HG03095 (cell line): ENCODE data around the gene PGLYRP1.

Source experiments
- ATAC-seq: cut with Tn5 transposase; IDR thresholded peaks from one replicate; pipeline ENCODE4 v1.9.1; 2021; ENCODE audit warnings: moderate library complexity; ENCODE audit not compliant: unreplicated experiment

The PGLYRP1 gene

GRCh38 chr19:46033401-46033800 lies 10.5 kb upstream of the PGLYRP1 start:
- ATAC-seq: no peak

DNA sequence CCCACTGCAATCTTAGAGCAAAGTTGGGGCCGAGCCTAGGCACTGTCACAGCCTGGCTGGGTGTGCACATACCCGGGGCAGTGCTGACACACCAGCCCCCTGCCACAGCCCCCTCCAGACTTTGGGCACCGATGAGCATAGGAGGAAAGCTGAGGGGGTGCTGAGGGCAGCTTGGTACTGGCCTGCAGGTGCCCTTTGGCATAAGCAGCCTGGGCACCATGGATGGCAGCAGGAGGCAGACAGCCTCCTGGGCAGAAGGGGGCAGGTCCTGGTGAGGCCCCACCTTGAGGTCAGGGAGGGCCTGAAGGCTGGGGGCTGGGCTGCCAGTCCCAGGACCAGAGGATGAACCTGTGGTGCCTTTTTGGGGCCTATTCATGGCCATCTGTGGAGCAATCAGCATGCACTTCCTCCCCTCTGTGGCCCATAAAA lies 9.8 kb upstream of the PGLYRP1 start:
- no peak for ATAC-seq

DNA sequence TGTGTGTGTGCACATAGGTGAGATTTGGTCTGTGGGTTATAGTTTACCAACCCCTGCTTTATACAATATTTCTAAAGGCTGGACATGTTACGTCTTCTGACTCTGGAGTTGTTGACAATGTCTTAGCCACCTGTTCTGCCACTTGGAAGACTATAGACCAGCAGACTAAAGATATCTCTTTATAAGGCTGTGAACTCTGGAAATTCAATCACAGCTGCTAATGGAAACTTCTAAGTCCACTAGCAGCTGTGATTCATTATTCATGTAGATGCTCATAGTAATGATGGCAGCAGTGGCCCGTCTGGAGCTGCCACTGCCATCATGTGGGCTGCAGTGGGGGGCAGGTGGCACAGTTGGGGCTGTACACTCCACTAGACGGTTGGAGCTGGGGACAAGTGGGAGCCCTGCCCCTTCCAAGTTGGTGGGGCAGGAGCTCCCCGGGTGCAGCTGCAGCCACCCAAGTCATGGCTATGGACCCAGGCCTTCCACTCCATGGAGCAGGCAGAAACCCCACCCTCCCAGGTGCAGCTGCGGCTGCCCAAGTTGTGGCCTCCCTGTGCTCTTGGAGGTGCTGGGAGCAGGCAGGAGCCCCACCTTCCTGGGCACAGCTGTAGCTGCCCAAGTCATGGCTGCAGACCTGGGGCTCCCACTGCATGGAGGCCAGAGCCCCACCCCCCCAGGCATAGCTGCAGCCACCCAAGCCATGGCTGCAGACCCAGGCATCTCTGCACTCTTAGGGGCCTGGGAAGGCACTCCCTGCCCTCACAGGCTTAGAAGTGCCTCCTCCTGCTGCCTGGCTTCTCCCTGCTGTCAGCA lies 9.1 kb upstream of the PGLYRP1 start:
- ATAC-seq: no peak

- no peak for ATAC-seq
Measured at GRCh38 chr19:46030812-46031550, 8.1 kb upstream of the PGLYRP1 start.

DNA sequence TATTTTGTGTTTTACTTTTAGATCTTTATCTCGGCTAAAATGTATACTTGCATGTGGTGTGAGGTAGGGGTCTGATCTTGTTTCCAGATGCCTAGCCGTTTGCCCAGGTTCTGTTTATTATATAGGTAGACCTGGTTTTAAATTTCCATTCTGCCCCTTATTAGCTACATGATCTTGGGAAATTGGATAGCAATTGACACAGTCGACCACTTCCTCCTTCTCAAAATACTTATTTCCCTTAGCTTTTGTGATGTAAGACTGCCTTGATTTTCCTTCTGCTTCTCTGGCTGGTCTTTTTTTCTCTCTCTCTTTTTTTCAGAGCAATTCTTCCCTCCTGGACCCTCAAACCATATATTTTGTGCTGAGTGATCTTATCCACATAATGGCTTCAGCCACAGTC lies 3.0 kb upstream of the PGLYRP1 start:
- ATAC-seq: no peak

DNA sequence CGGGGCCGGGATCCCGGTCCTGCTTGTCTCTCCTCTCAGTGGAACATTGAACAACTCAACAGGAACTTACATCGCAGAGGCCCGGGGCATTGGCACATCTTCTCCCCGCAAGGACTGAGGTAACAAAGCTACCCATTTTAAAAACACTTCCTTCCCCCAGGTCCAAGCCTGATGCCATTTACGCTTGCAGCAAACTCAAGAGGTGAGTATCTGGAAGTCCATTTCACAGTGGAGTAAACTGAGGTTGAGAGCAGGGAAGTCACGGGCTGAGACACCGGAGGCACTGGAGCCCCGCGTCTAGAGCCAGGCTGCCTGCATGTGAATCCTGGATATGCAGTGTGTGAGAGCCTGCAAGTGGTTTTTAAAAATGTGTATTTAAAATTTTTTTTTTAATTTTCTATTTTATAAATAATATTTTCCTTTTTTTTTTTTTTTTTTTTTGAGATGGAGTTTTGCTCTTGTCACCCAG lies 492 bp upstream of the PGLYRP1 start:
- ATAC-seq: no peak

DNA sequence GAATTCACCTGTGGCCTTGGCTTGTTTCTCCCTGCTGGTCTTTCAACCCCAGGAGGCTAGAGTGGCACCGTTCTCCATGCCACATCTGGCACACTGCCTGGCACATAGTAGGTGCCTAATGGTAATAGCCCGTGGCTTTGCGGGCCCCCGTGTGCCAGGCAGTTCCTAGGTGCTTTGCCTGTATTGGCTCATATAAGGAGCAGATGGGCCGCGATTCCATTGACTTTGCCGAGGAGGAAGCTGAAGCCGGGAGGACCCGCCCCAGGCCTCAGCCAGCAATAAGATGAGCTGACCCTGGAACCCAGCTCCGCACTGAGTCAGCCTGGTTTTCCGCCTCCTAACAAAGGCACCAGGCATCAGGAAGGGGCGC lies 807 bp downstream of the PGLYRP1 start:
- ATAC-seq: no peak

GRCh38 chr19:46021531-46022041 lies 1.3 kb downstream of the PGLYRP1 start:
- no peak for ATAC-seq

- no peak for ATAC-seq
Measured at GRCh38 chr19:46020819-46021125, 2.1 kb downstream of the PGLYRP1 start.

DNA sequence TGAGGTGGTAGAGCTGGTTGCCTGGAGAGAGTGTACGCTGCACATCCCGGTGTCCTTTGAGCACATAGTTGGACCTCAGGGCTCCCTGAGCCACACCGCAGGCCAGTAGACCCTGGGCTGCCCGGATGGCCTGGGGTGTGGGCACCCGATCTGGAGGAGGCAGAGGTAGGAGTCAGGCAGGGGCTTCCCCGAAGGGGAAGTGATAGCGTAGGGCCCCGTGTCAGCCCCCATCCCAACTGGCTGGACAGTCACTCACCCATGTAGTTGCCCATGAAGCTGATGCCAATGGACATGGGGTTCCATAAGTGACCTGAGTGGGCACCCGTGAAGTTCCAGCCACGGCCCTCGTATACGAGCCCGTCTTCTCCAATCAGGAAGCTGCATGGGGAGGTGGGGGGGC lies 3.6 kb downstream of the PGLYRP1 start:
- ATAC-seq: no peak

DNA sequence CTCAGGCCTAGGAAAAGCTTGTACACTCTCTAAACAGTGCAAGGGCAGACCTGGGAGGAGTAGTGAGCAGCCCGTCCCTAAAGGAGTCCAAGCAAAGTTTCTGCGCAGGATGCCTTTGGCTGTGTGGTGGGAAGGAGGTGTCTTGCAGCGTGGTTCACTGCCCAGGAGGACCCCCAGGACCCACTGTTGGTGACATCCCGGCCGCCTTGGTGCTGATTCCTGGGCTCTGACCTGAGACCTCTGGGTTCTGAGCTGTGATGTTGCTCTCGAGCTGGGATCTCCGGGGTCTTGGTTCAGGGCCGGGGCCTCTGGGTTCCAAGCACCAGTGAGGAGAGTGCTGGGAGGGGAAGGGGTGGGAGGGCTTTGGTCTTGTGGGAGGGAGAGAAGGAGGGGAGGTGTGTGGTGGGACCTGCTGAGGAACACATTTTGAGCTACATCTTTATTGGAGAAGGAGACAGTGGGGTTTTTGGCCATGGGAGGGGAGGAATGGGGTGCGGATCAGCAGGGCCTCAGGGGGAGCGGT lies 4.1 kb downstream of the PGLYRP1 start:
- ATAC-seq: no peak

DNA sequence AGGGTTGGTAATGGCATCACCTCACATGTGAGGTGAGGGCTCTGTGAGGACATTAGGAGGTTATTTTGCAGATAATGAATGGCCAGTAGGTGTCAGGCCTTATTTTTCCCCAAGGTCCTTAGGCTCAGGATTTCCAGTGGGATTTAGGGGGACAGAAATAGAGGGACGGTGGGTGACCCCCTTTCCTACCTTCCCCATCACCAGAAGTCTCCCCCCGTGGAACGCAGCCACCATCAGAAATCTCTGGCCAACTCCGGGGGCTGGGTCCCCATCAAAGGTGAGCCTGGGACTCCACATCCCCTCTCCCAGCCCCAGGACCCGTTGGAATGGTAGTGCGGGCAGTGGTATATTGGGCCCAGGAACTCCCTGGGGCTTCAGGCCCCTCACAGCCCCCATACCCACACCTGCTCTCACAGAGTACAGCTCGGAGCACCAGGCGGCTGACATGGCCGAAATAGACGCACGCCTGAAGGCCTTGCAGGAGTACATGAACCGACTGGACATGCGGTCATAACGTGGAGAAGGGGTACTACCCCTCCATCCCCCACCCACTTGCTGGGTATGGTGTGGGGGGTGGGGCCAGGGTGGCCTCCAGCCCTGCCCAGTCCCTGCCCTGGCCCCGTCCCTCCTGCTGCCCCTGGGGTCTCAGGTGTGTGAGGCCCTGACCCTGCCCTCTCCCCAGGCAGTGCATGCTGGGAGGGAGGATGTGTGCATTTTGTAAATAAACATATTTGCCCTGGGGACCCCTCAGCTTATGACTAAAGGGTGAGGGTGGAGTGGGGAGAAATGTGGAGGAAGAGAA lies 4.8 kb downstream of the PGLYRP1 start:
- ATAC-seq: no peak

DNA sequence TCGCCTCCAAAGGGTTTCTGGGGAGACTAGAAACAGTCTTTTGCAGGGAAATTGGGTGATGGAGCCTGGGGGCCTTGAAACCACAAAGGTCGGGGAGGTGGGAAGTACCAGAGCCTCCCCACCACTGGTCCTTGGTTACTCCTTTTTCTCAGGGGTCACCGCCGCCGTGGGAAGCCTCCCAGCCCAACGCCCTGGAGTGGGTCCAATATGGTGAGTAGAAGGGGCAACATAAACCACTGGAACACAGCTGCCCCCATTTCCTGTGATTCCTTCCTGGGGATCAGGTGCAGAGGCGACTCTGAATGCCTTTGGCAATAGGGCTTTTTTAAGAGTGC lies 5.8 kb downstream of the PGLYRP1 start:
- no peak for ATAC-seq

GRCh38 chr19:46016426-46017094 lies 6.3 kb downstream of the PGLYRP1 start:
- no peak for ATAC-seq

- ATAC-seq: no peak
Measured at GRCh38 chr19:46015687-46016425, 7.0 kb downstream of the PGLYRP1 start.

DNA sequence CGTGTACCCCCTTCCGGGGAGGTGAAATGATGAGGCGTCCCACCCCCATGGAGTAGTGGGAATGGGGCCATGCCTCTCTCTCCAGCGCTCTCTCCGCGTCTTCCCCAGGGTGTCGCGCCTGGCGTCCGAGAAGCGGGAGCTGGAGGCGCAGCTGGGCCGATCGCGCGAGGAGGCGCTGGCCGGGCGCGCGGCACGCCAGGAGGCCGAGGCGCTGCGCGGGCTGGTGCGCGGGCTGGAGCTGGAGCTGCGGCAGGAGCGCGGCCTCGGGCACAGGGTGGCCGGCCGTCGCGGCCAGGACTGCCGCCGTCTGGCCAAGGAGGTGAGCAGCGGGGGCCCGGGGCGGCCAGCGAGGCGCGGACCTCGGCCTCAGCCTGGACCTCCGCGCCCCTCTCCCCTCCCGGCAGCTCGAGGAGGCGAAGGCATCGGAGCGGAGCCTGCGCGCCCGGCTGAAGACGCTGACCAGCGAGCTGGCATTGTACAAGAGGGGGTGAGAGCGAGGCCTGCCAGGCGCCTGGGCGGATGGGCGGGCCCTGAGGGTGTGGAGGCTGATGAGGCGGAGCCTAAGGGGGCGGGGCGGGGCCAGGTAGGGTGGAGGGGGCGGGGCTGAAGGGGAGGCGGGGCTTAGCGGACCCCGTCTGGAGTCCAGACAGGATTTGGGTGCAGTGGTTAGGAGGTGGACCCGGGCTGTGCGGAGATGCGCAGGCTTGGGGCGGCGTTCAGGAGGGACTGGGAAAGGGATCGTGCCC lies 7.7 kb downstream of the PGLYRP1 start:
- ATAC-seq: no peak

DNA sequence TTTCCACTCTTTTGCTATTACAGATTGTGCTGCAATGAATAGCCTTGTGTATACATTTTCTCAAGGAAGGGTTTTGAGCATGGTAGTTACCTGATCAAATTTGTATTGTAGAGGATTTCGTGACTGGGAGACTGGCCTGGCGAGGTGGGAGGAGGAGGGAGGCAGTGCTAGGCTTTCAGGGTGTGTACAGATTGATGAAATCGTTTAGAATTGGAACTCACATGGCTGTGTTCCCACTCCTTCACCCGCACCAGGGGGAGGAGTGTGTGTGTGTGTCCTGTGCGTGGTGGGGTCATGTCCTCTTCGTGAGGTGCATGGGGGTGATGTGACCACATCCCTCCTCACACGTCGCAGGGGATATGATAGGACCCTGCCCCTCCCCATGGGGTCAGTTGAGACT lies 8.3 kb downstream of the PGLYRP1 start:
- ATAC-seq: no peak

DNA sequence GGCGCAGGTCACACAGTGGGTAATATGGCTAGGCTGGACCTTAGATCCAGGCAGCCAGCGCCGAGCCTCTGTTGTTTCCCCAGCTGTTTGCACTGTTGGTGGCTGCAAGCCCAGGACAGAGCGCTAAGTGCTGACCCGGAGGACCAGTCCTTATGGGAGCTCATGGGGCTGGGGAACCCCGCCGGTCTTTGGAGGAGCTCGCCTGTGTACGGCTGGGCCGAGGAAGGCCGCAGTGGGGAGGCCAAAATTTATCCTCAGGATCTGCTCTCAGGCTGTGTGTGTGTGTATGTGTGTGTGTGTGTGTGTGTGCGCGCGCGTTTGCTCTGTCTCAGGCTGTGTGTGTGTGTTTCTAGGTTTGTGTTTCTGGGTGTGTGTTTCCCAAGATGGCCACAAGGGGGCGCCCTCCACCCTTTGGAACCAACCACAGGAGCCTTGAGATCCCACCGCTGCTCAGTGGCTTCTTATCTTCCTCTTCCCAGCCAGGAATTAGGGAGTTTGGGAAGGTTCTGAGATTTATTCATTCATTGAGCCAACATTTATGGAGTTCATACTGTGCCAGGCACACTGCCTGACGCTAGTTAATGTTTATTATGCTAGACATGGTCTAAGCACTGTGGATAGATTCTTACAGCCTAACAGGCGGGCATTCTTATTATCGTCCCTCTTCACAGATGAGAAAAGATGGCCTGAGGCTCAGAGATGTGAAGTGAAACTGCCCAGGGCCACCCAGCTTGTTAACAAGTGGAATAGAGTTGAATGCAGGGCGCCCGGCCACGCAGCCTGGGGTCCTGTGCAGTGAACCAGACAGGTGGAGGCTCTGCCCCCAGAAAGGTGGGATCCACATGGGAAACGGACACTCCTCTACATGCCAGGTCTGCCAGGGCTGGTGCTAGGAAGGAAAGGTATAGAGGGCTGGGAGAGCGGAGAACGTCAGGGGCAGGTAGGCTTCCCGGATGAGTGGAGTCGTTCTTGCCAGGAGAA lies 13.0 kb downstream of the PGLYRP1 start:
- ATAC-seq: no peak
